ENCODE data around the gene HIGD1B. TPM values are rescaled to one million over a fixed set of nuclear protein-coding genes. Genes with fewer than 3 reads are reported as not detected.

HIGD1B gene
- total RNA-seq, 4 donors from 2014 or later = 0.96 TPM; not detected in 3

DNA sequence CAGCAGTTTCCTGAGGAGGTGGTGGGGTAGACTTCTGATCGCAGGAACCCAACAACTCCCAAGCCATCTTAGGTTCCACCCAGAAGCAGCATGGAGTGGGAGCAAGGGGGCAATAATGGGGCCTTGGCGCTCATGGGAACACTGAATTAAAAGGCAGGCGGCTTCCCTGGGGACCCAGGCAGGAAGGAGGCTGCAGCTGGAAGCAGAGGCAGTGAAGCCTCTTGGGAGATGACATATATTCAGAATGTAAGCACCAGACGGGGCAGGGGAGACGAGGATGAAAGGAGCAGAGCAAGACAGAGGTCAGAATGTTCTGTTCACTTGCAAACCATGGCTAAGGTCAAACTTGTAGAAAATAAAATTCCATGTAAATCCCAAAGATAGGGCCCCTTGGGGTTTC is 2.9 kb downstream of the HIGD1B start:
- no peaks in the 10 kb centered on the region for H3K4me1 ChIP-seq
- in situ Hi-C loops (cut with MboI; ENCODE audit: low pct_ligation_motif_present in 1 of 4, low pct_unique_long_range_greater_than_20kb in 1 of 4, low sequenced_read_pairs in 3 of 4) (no loop called here), intact Hi-C loops (cut with DNase I; ENCODE audit: low total_unique reads) (no loop called here)
- H3K27me3 ChIP-seq = no peaks in the 10 kb centered on the region
- H3K36me3 ChIP-seq = peaks cover 0 to 46% (median 16%) of the 10 kb centered on the region in 4 donors
- WGBS, 2 donors (ENCODE audit: low coverage in 1 of 2) = 83 to 86% methylated on average over 3 to 5 of the region's 5 CpGs
- TF ChIP-seq POLR2A (IDR thresholded peaks at IDR 0.05) (no peak), POLR2AphosphoS5 (IDR thresholded peaks at IDR 0.05) (no peak)
- no peak for DNase-seq
- no peak overlapping the region for H3K27ac ChIP-seq
- no peak overlapping the region for H3K4me3 ChIP-seq
- no peaks in the 10 kb centered on the region for H3K9me3 ChIP-seq

DNA sequence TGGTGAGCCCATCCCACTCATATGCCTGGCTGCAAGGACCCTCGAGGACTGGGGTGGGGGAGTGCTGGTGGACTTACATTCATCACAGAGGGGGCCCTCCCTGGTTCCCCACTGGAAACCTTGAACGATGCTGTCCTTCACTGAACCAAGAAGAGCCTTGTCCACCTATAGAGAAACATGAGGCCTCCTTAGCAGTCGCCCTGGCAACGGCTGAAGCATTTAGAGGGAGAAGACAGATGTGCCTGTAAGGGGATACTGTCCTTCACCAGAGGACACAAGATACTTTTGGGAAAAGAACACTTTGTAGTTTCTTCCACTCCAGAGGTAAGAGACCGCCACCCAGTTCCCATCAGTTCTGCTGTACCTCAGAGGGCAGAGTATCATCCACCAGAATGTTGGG is 6.5 kb downstream of the HIGD1B start:
- peaks cover 0 to 81% (median 27%) of the 10 kb centered on the region in 4 donors for H3K36me3 ChIP-seq

DNA sequence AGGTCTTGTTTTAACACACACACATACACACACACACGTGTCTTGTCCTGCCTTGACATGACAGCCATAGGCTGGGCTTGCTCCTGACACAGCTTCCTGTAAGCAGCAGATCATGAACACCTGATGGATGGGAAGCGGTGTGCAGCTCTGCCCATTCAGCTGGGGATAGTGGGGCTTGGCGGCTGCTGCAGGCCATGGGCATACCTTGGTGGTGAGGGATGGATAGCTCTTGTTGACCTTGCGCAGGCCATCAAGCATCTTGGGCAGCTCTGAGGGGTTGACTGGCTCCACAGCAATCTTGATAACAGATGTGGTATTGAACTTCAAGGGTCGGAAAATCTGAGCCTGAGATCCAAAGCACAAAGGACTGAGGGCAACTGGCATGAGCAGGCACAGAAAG is 12.0 kb downstream of the HIGD1B start:
- TF ChIP-seq POLR2AphosphoS5 (IDR thresholded peaks at IDR 0.05) (no peak), EP300 (IDR thresholded peaks at IDR 0.05; ENCODE audit: low read depth) (no peak), POLR2A (IDR thresholded peaks at IDR 0.05) (no peak)
- TF ChIP-seq, protein P1, sequence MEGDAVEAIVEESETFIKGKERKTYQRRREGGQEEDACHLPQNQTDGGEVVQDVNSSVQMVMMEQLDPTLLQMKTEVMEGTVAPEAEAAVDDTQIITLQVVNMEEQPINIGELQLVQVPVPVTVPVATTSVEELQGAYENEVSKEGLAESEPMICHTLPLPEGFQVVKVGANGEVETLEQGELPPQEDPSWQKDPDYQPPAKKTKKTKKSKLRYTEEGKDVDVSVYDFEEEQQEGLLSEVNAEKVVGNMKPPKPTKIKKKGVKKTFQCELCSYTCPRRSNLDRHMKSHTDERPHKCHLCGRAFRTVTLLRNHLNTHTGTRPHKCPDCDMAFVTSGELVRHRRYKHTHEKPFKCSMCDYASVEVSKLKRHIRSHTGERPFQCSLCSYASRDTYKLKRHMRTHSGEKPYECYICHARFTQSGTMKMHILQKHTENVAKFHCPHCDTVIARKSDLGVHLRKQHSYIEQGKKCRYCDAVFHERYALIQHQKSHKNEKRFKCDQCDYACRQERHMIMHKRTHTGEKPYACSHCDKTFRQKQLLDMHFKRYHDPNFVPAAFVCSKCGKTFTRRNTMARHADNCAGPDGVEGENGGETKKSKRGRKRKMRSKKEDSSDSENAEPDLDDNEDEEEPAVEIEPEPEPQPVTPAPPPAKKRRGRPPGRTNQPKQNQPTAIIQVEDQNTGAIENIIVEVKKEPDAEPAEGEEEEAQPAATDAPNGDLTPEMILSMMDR (IDR thresholded peaks at IDR 0.05) = no peak
- intact Hi-C loops (cut with DNase I; ENCODE audit: low total_unique reads) = no loop called here
- Histone ChIP-seq H3K4me3 (no peak overlapping the region), H3K27ac (no peak overlapping the region), H3K27me3 (no peaks in the 10 kb centered on the region), H3K9me3 (no peaks in the 10 kb centered on the region), H3K36me3 (peaks cover 0 to 63% (median 23%) of the 10 kb centered on the region in 4 donors), H3K4me1 (peaks cover 0 to 4% (median 1%) of the 10 kb centered on the region in 4 donors)
- DNase-seq = no peak
- in situ Hi-C loops (cut with MboI; ENCODE audit: low pct_ligation_motif_present in 1 of 4, low pct_unique_long_range_greater_than_20kb in 1 of 4, low sequenced_read_pairs in 3 of 4) = loop anchor here in 2 of 4 donors (5.0 to 10.0 kb wide), 2 partner anchors 75 to 77 kb away; no protein-coding TSS in a partner anchor
- 81 to 90% methylated on average over 2 to 5 of the region's 5 CpGs for WGBS, 2 donors (ENCODE audit: low coverage in 1 of 2)

More for the DNA sequence above, 6.5 kb downstream of the HIGD1B start:
- in situ Hi-C loops (cut with MboI; ENCODE audit: low pct_ligation_motif_present in 1 of 4, low pct_unique_long_range_greater_than_20kb in 1 of 4, low sequenced_read_pairs in 3 of 4) = no loop called here
- intact Hi-C loops (cut with DNase I; ENCODE audit: low total_unique reads) = no loop called here
- H3K27me3 ChIP-seq = no peaks in the 10 kb centered on the region
- TF ChIP-seq POLR2A (IDR thresholded peaks at IDR 0.05) (no peak), EP300 (IDR thresholded peaks at IDR 0.05; ENCODE audit: low read depth) (no peak), POLR2AphosphoS5 (IDR thresholded peaks at IDR 0.05) (no peak)
- no peaks in the 10 kb centered on the region for H3K4me1 ChIP-seq
- H3K9me3 ChIP-seq = no peaks in the 10 kb centered on the region
- DNase-seq = no peak
- H3K27ac ChIP-seq = no peak overlapping the region
- H3K4me3 ChIP-seq = no peak overlapping the region
- WGBS, 2 donors (ENCODE audit: low coverage in 1 of 2) = 92% methylated on average over 5 of the region's 5 CpGs; no CpG with 5 or more reads in 1 of the 2 donors

DNA sequence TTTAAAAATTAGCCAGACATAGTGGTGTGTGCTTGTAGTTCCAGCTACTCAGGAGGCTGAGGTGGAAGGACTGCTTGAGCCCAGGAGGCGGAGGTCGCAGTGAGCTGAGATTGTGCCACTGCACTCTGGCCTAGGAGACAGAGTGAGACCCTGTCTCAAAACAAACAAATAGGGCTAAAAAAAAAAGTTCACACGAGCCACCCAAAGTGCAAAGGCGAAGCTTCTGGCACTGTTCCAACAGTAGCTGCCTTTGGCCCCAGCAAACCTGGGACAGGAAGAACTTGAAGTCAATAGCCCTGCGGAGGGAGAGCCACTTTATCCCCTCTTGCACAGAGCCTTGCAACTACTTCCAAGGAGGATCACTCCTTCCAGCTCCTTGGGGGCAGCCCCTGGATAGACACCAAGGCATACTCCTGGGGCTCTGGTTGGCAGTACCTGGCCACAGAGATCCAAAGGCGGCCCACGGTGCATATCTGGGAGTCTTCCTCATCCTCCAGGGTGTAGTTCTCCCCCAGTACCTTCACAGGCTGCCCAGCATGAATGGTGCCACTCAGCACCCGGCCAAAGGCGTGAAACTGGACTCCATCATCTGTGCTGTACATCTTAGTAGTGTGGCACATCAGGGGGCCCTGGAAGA is 14.7 kb downstream of the HIGD1B start:
- WGBS, 2 donors (ENCODE audit: low coverage in 1 of 2) = 70 to 85% methylated on average over 3 to 9 of the region's 9 CpGs

More for the DNA sequence above, 14.7 kb downstream of the HIGD1B start:
- Histone ChIP-seq H3K9me3 (no peaks in the 10 kb centered on the region), H3K27ac (peak overlapping the region in 1 of 4 donors; percentile 11), H3K4me3 (no peak overlapping the region), H3K4me1 (peaks cover 0 to 5% (median 4%) of the 10 kb centered on the region in 4 donors), H3K36me3 (peaks cover 0 to 38% (median 17%) of the 10 kb centered on the region in 4 donors), H3K27me3 (no peaks in the 10 kb centered on the region)
- intact Hi-C loops (cut with DNase I; ENCODE audit: low total_unique reads) (no loop called here), in situ Hi-C loops (cut with MboI; ENCODE audit: low pct_ligation_motif_present in 1 of 4, low pct_unique_long_range_greater_than_20kb in 1 of 4, low sequenced_read_pairs in 3 of 4) (loop anchor here in 2 of 4 donors (5.0 to 10.0 kb wide), 2 partner anchors 78 to 80 kb away; no protein-coding TSS in a partner anchor)
- TF ChIP-seq, protein P1 (IDR thresholded peaks at IDR 0.05) = no peak
- TF ChIP-seq POLR2A (IDR thresholded peaks at IDR 0.05) = no peak
- no peak for TF ChIP-seq POLR2AphosphoS5 (IDR thresholded peaks at IDR 0.05)
- TF ChIP-seq EP300 (IDR thresholded peaks at IDR 0.05; ENCODE audit: low read depth) = no peak
- DNase-seq = no peak
